Mesothelial cell of epicardium (in vitro differentiated cells): ENCODE data around the gene GABARAP. TPM values are rescaled to one million over a fixed set of nuclear protein-coding genes. Genes with fewer than 3 reads are reported as not detected.

Experiments
- DNase-seq, 2 experiments: peaks; one replicate each; pipeline ENCODE4 v3.0.0; 2021; ENCODE audit warnings: low spot score in 2 of 2; ENCODE audit not compliant: unreplicated experiment in 2 of 2
- H3K27ac Mint-ChIP-seq: 2 replicates; pipeline ENCODE4 v1.8.0; 2021; ENCODE audit warnings: mixed read lengths
- H3K27me3 Mint-ChIP-seq: 2 replicates; pipeline ENCODE4 v1.8.0; 2021; ENCODE audit warnings: low read depth, mixed read lengths
- H3K36me3 Mint-ChIP-seq: 2 replicates; pipeline ENCODE4 v1.8.0; 2021; ENCODE audit warnings: mixed read lengths
- H3K4me1 Mint-ChIP-seq: 2 replicates; pipeline ENCODE4 v1.8.0; 2021; ENCODE audit warnings: mixed read lengths
- H3K4me3 Mint-ChIP-seq: 2 replicates; pipeline ENCODE4 v1.8.0; 2021; ENCODE audit warnings: mild to moderate bottlenecking, moderate library complexity, mixed read lengths
- H3K9me3 Mint-ChIP-seq: 2 replicates; pipeline ENCODE4 v1.8.0; 2021; ENCODE audit warnings: mixed read lengths
- total RNA-seq: library from RNA; stranded (reverse); gene quantifications from 3 replicates; pipeline ENCODE4 v1.2.1, GENCODE V29; 2021
- TF ChIP-seq, protein P1 (sequence below): fragments of 200-600 bp; sonication (generic); IDR thresholded peaks from one replicate; pipeline ENCODE4 v1.5.0; 2021; ENCODE audit warnings: antibody characterized with exemption; ENCODE audit not compliant: unreplicated experiment

GABARAP gene
- total RNA-seq, 1 donor from 2014 or later = 424 TPM

DNA sequence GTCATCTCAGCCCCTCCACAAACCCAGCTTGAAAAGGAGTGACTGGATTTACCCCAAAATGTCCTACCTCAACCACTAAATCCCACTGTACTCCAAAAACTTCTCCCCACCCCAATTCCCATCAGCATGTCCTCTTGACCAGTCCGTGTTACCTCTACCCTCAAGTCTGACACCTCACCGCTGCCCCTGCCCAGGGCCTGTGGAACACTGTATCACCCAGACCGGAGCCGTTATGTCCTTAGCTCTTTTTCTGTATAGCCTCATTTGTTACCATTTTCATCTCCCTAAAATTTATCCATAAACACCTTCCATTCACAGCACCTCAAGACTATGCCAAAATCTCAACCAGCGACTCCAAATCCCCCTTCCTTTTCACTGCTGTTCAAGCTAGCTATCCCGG, 5.4 kb downstream of the GABARAP start:
- peak overlapping the region; percentile 87 for H3K27ac Mint-ChIP-seq
- no peak for DNase-seq
- no peaks in the 10 kb centered on the region for H3K9me3 Mint-ChIP-seq
- peaks cover 54% of the 10 kb centered on the region for H3K4me1 Mint-ChIP-seq
- TF ChIP-seq, protein P1, sequence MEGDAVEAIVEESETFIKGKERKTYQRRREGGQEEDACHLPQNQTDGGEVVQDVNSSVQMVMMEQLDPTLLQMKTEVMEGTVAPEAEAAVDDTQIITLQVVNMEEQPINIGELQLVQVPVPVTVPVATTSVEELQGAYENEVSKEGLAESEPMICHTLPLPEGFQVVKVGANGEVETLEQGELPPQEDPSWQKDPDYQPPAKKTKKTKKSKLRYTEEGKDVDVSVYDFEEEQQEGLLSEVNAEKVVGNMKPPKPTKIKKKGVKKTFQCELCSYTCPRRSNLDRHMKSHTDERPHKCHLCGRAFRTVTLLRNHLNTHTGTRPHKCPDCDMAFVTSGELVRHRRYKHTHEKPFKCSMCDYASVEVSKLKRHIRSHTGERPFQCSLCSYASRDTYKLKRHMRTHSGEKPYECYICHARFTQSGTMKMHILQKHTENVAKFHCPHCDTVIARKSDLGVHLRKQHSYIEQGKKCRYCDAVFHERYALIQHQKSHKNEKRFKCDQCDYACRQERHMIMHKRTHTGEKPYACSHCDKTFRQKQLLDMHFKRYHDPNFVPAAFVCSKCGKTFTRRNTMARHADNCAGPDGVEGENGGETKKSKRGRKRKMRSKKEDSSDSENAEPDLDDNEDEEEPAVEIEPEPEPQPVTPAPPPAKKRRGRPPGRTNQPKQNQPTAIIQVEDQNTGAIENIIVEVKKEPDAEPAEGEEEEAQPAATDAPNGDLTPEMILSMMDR = no peak
- H3K27me3 Mint-ChIP-seq = no peaks in the 10 kb centered on the region
- H3K4me3 Mint-ChIP-seq = peak overlapping the region; percentile 95
- peaks cover 20% of the 10 kb centered on the region for H3K36me3 Mint-ChIP-seq

DNA sequence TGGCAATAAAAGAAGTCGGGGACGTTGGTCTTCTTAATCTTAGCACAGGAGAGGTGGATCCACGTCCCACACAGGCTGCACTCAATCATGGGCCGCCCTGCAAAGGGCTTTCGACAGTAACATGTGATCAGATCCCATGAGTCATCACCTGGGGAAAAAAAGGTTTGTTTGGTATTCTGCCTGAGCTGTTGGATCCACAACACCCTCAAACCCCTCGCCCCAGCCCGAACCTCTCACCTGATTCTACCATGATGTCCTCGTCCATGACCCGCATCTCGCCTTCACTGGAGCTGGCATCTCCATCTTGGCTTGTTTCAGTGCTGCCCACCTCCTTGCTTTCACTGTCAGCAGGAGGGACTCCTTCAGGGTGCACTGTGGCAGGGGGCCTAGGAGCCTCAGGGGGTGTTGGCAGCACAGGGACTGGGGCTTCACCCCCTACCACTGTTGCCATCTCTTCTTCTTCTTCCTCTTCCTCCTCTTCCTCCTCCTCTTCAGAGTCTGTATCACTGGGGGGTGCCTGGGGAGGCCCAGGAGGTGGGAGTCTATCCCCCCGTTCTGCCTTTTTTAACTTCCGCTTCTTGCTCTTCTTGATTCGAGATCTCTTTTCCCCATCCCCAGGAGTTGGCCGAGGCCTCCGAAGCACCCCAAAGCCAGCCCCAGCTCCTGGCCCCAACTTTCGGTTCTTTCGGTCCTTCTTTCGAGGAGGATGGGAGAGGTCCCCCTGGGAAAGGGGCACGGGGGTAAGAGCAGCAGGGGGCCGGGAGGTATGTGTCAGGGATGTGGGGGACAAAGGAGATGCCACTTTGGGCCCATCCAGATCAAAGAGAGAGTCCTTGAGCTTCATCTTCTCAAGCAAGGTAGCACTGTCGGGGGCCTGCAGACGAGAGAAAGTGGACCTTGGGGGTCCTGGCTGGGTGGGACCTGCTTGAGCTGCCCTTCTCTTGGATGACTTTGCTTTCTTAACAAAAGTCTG, 6.3 kb downstream of the GABARAP start:
- TF ChIP-seq, protein P1 = no peak
- DNase-seq = no peak
- peaks cover 16% of the 10 kb centered on the region for H3K36me3 Mint-ChIP-seq
- H3K27ac Mint-ChIP-seq = peak overlapping the region; percentile 25
- no peaks in the 10 kb centered on the region for H3K27me3 Mint-ChIP-seq
- peak overlapping the region; percentile 98 for H3K4me3 Mint-ChIP-seq
- no peaks in the 10 kb centered on the region for H3K9me3 Mint-ChIP-seq
- peaks cover 46% of the 10 kb centered on the region for H3K4me1 Mint-ChIP-seq

DNA sequence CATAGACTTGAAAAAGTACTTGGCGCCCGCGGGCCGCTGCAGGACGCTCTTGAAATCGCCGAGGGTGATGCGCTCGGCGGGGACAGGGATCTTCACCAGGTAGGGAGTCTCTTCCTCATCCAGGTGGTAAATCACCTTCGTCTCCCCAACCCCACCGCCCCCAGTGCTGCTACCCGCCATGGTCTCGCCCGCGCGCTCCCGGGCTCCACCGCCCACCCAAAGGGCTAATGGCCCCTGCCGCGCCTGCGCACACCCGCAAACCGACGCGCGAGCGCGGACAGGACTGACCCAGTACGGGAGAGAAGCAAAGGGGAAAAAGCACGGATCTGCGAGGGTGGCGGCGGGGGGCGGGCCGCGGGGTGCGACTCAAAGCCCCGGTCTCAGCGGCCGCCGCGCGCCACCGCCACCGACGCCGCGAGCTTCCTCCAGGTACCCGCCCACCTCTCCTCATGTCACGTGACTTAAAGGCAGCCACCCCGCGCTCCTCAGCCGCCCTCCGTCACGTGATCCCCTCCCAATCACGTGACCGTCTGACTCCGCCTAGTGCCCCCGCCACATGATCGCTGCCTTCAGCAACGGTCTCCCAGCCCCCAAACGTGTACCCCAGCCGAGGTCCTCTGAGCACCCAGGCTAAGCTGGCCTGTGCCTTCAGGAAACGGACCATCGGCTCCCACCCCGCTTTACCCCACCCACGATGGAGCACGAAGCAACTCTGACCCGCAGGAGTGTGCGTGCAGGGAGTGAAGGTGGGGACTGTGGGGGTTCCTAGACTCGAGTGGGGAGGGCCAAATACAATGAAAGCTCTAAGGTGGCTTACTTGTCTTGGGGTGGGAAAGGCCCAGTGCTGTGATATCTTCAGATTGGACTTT, 7.9 kb downstream of the GABARAP start, which contains the start of gene DVL2:
Gene DVL2 (minus strand): TSS at position 435 of the 869 bp plus-strand sequence. CDS start 255 bp downstream, at position 180.
- Mint-ChIP-seq H3K36me3 (peaks cover 15% of the 10 kb centered on the region), H3K27ac (peak within 1 kb of the TSS; percentile 99), H3K9me3 (no peaks in the 10 kb centered on the region), H3K4me1 (peaks cover 32% of the 10 kb centered on the region), H3K4me3 (peak within 1 kb of the TSS; percentile 98), H3K27me3 (no peaks in the 10 kb centered on the region)
- TF ChIP-seq, protein P1 = no peak
- DNase-seq = peak; percentile 93 to 95

DNA sequence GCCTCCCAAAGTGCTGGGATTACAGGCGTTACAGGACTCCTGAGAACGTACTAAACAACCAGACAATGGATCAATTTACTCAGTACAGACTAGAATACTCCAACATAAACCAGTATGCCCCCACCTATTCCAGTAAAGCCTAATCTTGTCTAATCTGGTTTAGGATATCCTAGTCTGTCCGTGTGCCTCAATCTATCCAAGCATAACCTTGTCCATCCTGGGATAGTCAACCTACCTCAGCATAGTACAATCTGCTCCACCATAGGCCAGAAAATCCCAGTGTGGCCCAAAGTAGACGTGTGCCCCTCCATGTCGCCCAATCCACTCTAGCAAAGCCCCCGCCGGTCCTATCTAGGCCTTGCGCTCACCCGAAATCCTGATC, 8.6 kb downstream of the GABARAP start:
- Mint-ChIP-seq H3K4me1 (peaks cover 32% of the 10 kb centered on the region), H3K9me3 (no peaks in the 10 kb centered on the region), H3K27ac (peak overlapping the region; percentile 99), H3K4me3 (peak overlapping the region; percentile 98), H3K36me3 (peaks cover 19% of the 10 kb centered on the region), H3K27me3 (no peaks in the 10 kb centered on the region)
- no peak for DNase-seq
- TF ChIP-seq, protein P1 = no peak

DNA sequence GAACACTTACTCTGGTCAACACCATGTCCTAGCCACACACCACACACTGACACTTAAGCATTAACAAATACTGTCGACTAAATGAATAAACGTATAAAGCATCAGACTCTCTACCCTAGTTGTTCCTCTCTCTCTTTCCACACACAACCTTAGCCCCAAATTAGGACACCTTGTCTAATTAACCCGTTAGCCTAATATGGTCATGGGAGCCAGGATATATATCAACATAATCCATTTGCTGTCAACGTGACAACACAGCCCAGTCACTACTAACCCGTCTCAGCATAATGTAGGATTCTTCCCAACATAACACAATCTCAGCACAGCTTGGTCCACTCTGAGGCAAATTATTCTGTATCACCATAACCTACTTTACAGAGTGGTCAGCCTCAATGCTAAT, 10.1 kb downstream of the GABARAP start:
- peaks cover 24% of the 10 kb centered on the region for H3K36me3 Mint-ChIP-seq
- no peak for DNase-seq
- TF ChIP-seq, protein P1 = no peak
- no peaks in the 10 kb centered on the region for H3K9me3 Mint-ChIP-seq
- peaks cover 27% of the 10 kb centered on the region for H3K4me1 Mint-ChIP-seq
- H3K27ac Mint-ChIP-seq = peak overlapping the region; percentile 80
- H3K4me3 Mint-ChIP-seq = peak overlapping the region; percentile 98
- no peaks in the 10 kb centered on the region for H3K27me3 Mint-ChIP-seq
